ENCODE data around the gene CIAO2B. TPM values are rescaled to one million over a fixed set of nuclear protein-coding genes. Genes with fewer than 3 reads are reported as not detected.
A peak's percentile ranks its signal among the peaks of the same experiment; 100 is the strongest.

CIAO2B gene
- total RNA-seq, 1 experiment from 2014 or later = 134 TPM

DNA sequence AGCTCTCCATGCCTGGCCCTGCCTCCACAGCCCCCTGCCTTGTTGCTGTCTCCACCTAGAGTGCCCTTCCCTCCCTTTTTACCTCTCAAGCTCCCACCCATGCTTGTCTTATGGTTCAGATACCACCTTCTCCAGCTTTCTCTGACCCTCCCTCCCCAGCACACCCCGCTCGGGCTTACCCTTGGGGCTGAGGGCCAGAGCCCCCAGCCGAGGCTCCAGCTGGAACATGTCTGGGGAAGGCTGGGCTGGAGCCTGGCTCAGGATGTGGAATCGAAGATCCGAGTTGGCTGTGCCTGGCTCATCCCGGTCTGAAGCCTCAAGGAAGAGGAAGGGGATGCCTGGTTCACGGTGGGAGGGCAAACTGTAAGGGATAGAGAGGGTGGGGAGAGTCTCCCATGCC is 19.2 kb downstream of the CIAO2B start:
- in situ Hi-C loops (cut with HindIII; ENCODE audit: low pct_unique_long_range_greater_than_20kb, low sequenced_read_pairs) = no loop called here
- DNase-seq (ENCODE audit: low read depth, low spot score) = no peak

DNA sequence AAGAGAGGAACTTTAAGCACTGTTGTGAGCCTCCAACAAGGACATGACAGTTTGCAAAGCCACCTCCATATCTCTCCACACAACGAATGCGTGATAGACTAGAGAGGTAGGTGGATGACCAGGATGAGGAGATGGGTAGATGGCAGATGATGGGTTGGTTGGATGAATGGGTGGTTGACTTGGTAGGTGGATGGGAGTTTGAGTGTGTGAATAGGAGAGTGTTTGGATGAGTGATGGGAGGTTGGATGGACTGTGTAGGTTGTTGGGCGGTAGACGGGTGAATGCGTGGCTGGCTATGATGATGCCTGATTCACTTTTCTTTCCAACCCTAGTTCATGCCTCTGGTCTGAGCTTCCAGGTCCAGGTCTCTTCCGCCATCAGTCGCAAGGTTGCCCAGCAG is 19.7 kb downstream of the CIAO2B start:
- in situ Hi-C loops (cut with HindIII; ENCODE audit: low pct_unique_long_range_greater_than_20kb, low sequenced_read_pairs) = no loop called here
- DNase-seq (ENCODE audit: low read depth, low spot score) = no peak

DNA sequence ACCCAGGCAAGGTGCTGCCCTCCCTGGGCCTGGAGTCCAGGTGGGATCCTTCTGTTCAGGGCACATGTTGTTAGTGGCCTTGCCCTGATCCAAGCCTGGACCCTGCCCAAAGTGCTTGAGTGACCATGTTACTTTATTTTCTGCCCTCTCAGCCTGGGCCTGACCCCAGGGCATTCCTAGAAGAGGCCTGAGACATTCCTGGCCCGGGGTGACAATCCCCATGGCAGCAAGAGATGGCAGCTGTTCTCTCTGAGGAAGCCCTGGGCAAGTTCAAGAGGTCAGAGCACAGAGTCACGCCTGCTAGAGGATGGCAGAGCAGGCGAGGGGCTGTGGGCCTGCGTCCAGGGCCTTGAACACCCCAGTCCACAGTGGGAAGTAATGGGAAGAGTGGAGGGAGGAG is 20.5 kb downstream of the CIAO2B start:
- in situ Hi-C loops (cut with HindIII; ENCODE audit: low pct_unique_long_range_greater_than_20kb, low sequenced_read_pairs) = no loop called here
- DNase-seq (ENCODE audit: low read depth, low spot score) = no peak

GRCh38 chr16:66913081-66913480 is 21.1 kb downstream of the CIAO2B start:
- DNase-seq (ENCODE audit: low read depth, low spot score) = no peak
- in situ Hi-C loops (cut with HindIII; ENCODE audit: low pct_unique_long_range_greater_than_20kb, low sequenced_read_pairs) = no loop called here

GRCh38 chr16:66911801-66912200 is 22.4 kb downstream of the CIAO2B start:
- in situ Hi-C loops (cut with HindIII; ENCODE audit: low pct_unique_long_range_greater_than_20kb, low sequenced_read_pairs) = no loop called here
- no peak for DNase-seq (ENCODE audit: low read depth, low spot score)

GRCh38 chr16:66911112-66911511 is 23.1 kb downstream of the CIAO2B start:
- in situ Hi-C loops (cut with HindIII; ENCODE audit: low pct_unique_long_range_greater_than_20kb, low sequenced_read_pairs) = no loop called here
- DNase-seq (ENCODE audit: low read depth, low spot score) = no peak

DNA sequence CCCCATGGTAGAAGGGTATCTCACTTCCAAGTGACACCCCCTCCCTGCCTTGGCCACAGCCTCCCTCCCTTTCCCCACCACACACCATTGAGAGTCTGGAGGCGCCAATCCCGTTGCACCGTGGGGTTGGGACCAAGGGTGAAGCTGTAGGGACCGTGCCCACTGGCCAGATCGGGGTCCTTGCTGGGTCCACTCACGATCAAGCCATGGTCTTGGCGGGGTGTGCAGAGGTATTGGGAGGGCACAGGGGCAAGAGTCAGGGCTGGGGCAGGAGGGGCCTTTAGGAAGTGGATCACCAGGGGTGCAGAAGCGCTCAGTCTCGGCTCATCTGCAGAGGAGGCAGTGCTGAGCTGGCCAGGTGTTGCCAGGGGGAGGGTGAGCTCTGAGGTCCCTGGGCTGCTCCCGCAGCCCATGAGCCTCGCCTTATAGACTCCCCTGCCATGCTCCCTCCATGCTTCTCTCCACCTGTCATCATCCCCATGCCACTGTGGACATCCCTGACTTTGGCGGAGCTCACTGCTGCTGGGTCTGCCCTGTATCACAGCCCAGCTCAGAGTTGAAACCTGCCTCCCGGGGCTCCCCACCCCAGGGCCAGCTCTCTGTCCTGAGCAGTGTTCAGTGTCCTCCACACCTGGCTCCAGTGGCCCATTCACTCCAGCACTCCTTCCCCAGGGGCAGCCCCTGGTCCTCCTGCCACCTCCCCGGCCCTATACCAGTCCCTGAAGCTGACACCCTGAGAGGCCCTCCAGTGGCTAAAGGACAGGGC is 23.8 kb downstream of the CIAO2B start:
- DNase-seq (ENCODE audit: low read depth, low spot score) = no peak
- in situ Hi-C loops (cut with HindIII; ENCODE audit: low pct_unique_long_range_greater_than_20kb, low sequenced_read_pairs) = no loop called here

- in situ Hi-C loops (cut with HindIII; ENCODE audit: low pct_unique_long_range_greater_than_20kb, low sequenced_read_pairs) = no loop called here
- DNase-seq (ENCODE audit: low read depth, low spot score) = no peak
Measured at GRCh38 chr16:66908762-66909559, 25.2 kb downstream of the CIAO2B start.

DNA sequence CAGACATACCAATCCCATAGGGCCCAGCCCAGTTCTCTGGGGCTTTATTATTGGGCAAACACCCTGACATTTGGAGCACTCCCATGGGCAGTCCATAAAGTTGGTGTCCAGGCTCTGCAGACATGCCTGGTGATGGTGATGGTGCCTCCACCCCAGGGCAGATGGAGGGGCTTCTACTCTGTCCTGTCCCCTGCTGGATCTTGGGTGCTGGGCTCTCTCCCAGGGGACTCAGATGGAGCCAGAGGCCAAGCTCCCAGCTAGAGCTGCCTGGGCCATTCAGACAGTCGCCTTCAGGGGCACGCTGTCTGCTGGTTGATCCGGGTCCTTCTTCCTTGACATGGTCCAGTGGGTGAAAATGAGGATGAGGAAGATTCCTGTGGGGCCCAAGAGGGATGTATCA is 26.1 kb downstream of the CIAO2B start:
- in situ Hi-C loops (cut with HindIII; ENCODE audit: low pct_unique_long_range_greater_than_20kb, low sequenced_read_pairs) = no loop called here

GRCh38 chr16:66906916-66907836 is 27.0 kb downstream of the CIAO2B start:
- no peak for DNase-seq (ENCODE audit: low read depth, low spot score)
- in situ Hi-C loops (cut with HindIII; ENCODE audit: low pct_unique_long_range_greater_than_20kb, low sequenced_read_pairs) = no loop called here

More for the DNA sequence above, 26.1 kb downstream of the CIAO2B start:
- no peak for DNase-seq (ENCODE audit: low read depth, low spot score)

DNA sequence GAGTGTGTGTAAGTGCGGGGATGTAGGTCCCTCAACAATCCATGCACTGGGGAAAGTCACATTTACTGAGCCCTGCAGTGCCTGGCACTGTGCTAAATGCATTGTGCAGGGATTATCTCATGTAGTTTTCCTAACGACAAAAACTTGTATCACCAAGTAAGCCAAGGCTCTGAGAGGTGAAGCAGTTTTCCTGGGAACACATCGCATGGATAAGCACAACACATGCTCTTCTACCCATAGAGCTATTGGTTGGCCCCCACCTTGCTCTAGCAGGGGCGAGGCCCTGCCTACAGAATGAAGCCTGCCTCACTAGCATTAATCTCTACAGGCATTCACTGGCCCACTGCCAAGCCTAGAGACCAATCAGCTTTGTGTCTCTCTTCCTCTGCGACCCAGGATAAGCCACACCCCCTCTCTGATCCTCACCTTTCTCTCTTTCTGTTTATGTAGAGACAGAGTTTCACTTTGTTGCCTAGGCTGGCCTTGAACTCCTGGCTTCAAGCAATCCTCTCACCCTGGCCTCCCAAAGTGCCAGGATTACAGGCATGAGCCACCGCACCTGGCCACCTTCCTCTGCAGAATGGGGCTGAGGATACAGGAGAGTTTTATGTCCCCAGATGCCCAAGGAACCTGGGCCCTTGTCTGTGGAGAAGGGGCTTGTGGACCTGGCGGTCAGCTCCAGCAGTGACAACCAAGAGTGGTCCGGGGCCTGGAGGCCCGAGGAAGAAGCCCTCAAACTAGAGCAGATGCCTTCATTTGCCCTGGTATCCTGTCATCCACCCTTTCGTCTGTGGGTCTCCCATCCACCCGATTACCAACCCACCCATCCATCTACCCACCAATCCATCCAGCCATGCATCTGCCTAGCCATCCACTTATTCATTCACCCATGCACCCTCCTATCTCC is 28.3 kb downstream of the CIAO2B start:
- in situ Hi-C loops (cut with HindIII; ENCODE audit: low pct_unique_long_range_greater_than_20kb, low sequenced_read_pairs) = no loop called here
- peak; percentile 19 for DNase-seq (ENCODE audit: low read depth, low spot score)

- DNase-seq (ENCODE audit: low read depth, low spot score) = no peak
- in situ Hi-C loops (cut with HindIII; ENCODE audit: low pct_unique_long_range_greater_than_20kb, low sequenced_read_pairs) = no loop called here
Measured at GRCh38 chr16:66904846-66905632, 29.2 kb downstream of the CIAO2B start.

DNA sequence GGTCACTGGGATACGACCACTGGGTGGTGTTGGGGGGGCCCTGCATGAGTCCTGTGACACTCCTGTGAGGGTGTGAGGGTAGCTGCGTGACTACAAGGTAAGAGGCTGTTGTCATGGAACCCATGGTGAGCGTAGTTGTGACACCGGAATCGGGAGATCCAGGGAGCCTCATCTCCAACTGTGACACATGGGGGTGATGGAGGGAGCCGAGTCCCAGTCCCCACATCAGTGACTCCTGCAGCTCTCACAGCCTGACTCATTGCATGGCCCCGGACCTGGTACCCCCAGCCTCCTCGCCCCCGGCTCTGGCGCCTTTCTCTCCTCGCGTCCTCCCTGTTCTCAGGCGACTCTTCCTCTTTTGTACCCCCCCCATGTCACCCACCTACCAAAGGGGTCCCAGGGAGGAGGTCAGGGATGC is 29.8 kb downstream of the CIAO2B start:
- no peak for DNase-seq (ENCODE audit: low read depth, low spot score)
- in situ Hi-C loops (cut with HindIII; ENCODE audit: low pct_unique_long_range_greater_than_20kb, low sequenced_read_pairs) = no loop called here

GRCh38 chr16:66903544-66904427 is 30.4 kb downstream of the CIAO2B start:
- DNase-seq (ENCODE audit: low read depth, low spot score) = no peak
- in situ Hi-C loops (cut with HindIII; ENCODE audit: low pct_unique_long_range_greater_than_20kb, low sequenced_read_pairs) = no loop called here

DNA sequence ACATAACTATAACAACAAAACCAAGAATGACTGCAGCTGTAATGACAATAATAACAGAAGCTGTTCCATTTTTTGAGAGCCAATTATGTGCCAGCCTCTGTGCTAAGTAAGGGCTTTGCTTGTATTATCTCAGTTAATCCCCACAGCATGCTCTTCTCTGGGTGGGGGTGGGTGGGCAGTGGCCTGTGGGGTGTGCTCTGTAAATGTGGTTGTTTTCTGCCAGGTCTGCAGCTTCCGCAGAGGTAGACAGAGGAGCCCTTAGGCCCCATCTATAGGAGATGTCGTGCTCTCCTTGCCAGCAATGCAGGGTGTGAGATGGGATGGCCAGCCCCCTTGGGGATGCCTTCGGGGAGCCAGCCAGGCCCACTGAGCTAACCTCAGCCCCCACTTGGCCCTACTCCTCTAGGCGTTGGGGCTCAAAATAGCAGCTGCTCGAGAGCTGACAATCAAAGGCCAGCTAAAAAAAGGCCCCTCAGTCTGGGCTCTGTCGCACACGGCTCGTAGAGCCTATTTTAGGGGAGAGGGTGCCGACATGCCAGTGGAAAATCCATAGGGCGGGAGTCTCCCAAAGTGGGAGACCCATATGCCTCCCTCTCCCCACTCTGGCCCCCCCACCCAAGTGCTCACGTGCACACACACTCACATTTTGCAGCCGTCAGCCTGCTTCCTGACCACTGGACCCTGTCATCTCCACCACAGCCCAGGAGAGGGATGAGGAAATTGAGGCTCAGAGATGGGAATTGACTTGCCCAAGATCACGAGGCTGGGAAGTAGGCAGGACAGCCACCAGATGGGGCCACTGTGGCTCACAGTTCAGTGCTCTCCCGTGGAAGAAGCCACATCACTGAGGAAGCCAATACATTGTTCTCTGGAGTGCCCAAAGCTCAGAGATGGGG is 31.3 kb downstream of the CIAO2B start:
- in situ Hi-C loops (cut with HindIII; ENCODE audit: low pct_unique_long_range_greater_than_20kb, low sequenced_read_pairs) = no loop called here
- no peak for DNase-seq (ENCODE audit: low read depth, low spot score)
